H9 (cell line): ENCODE measurements around the gene KIAA1328. TPM values are rescaled to one million over a fixed set of nuclear protein-coding genes. Genes with fewer than 3 reads are reported as not detected.

ENCODE experiments used
- DNase-seq: peaks from one replicate; pipeline ENCODE4 v3.0.0-alpha.2; 2017
- H2AFZ ChIP-seq: one replicate; pipeline ENCODE4 v1.6.1; 2013; ENCODE audit warnings: mild to moderate bottlenecking, low read length, control low read depth, moderate library complexity
- H2AK5ac ChIP-seq: 2 replicates; pipeline ENCODE4 v1.6.1; 2013; ENCODE audit warnings: low read length, control low read depth, mixed read lengths; ENCODE audit not compliant: insufficient read length
- H2BK120ac ChIP-seq: one replicate; pipeline ENCODE4 v1.6.1; 2013; ENCODE audit warnings: low read depth, mild to moderate bottlenecking, low read length, control low read depth, inconsistent platforms; ENCODE audit not compliant: poor library complexity, severe bottlenecking
- H2BK12ac ChIP-seq: 2 replicates; pipeline ENCODE4 v1.6.1; 2013; ENCODE audit warnings: low read length, control low read depth, mixed read lengths, low read depth; ENCODE audit not compliant: insufficient read length
- H2BK15ac ChIP-seq: 2 replicates; pipeline ENCODE4 v1.6.1; 2013; ENCODE audit warnings: low read depth, low read length, control low read depth
- H2BK20ac ChIP-seq: one replicate; pipeline ENCODE4 v1.6.1; 2013; ENCODE audit warnings: low read depth, mild to moderate bottlenecking, low read length, control low read depth, inconsistent platforms; ENCODE audit not compliant: poor library complexity, severe bottlenecking
- H2BK5ac ChIP-seq: 2 replicates; pipeline ENCODE4 v1.6.1; 2013; ENCODE audit warnings: low read length, control low read depth, mixed read lengths; ENCODE audit not compliant: insufficient read length
- H3K14ac ChIP-seq: 2 replicates; pipeline ENCODE4 v1.6.1; 2013; ENCODE audit warnings: low read length, control low read depth; ENCODE audit not compliant: insufficient read depth
- H3K18ac ChIP-seq: 2 replicates; pipeline ENCODE4 v1.6.1; 2013; ENCODE audit warnings: low read depth, mild to moderate bottlenecking, mixed read lengths, low read length, control low read depth; ENCODE audit not compliant: insufficient read length
- H3K23ac ChIP-seq: 2 replicates; pipeline ENCODE4 v1.6.1; 2013; ENCODE audit warnings: low read length, control low read depth, mixed read lengths, low read depth; ENCODE audit not compliant: insufficient read length
- H3K23me2 ChIP-seq: 2 replicates; pipeline ENCODE4 v1.6.1; 2013; ENCODE audit warnings: low read depth, mild to moderate bottlenecking, mixed read lengths, low read length, control low read depth; ENCODE audit not compliant: insufficient read length, poor library complexity, severe bottlenecking
- H3K27ac ChIP-seq: 2 replicates; pipeline ENCODE4 v1.5.1; 2013; ENCODE audit warnings: low read length, control low read depth, mixed read lengths, low read depth; ENCODE audit not compliant: insufficient read length
- H3K27me3 ChIP-seq: 2 replicates; pipeline ENCODE4 v1.6.1; 2013; ENCODE audit warnings: low read length, control low read depth, inconsistent platforms; ENCODE audit not compliant: insufficient read depth
- H3K4ac ChIP-seq: 2 replicates; pipeline ENCODE4 v1.6.1; 2013; ENCODE audit warnings: low read depth, mild to moderate bottlenecking, control low read depth, inconsistent platforms, low read length, moderate library complexity
- H3K4me1 ChIP-seq: 2 replicates; pipeline ENCODE4 v1.6.1; 2013; ENCODE audit warnings: low read length, control low read depth, inconsistent platforms; ENCODE audit not compliant: insufficient read depth
- H3K4me2 ChIP-seq: 2 replicates; pipeline ENCODE4 v1.6.1; 2013; ENCODE audit warnings: low read length, control low read depth, mixed read lengths; ENCODE audit not compliant: insufficient read length, insufficient read depth
- H3K56ac ChIP-seq: 2 replicates; pipeline ENCODE4 v1.6.1; 2013; ENCODE audit warnings: low read depth, mild to moderate bottlenecking, mixed read lengths, low read length, control low read depth; ENCODE audit not compliant: insufficient read length
- H3K79me1 ChIP-seq: 2 replicates; pipeline ENCODE4 v1.6.1; 2013; ENCODE audit warnings: low read depth, mild to moderate bottlenecking, moderate library complexity, low read length, control low read depth, inconsistent platforms; ENCODE audit not compliant: insufficient read depth, poor library complexity, severe bottlenecking
- H3K79me2 ChIP-seq: 2 replicates; pipeline ENCODE4 v1.6.1; 2013; ENCODE audit warnings: low read length, control low read depth, inconsistent platforms; ENCODE audit not compliant: insufficient read depth
- H3K9ac ChIP-seq: 2 replicates; pipeline ENCODE4 v1.6.1; 2013; ENCODE audit warnings: low read length, control low read depth, mixed read lengths; ENCODE audit not compliant: insufficient read length; ENCODE audit errors: extremely low read depth
- H3K9me3 ChIP-seq: one replicate; pipeline ENCODE4 v1.6.1; 2013; ENCODE audit warnings: low read depth, low read length, inconsistent platforms; ENCODE audit not compliant: control insufficient read depth
- H3T11ph ChIP-seq: one replicate; pipeline ENCODE4 v1.6.1; 2013; ENCODE audit warnings: mild to moderate bottlenecking, low read length, control low read depth, inconsistent platforms
- H4K20me1 ChIP-seq: one replicate; pipeline ENCODE4 v1.6.1; 2013; ENCODE audit not compliant: control insufficient read depth, insufficient read length, insufficient read depth
- H4K5ac ChIP-seq: 2 replicates; pipeline ENCODE4 v1.6.1; 2013; ENCODE audit warnings: low read depth, mild to moderate bottlenecking, mixed read lengths, low read length, control low read depth; ENCODE audit not compliant: insufficient read length
- H4K8ac ChIP-seq: replicated peaks from 2 replicates; pipeline ENCODE4 v1.6.1; 2013; ENCODE audit warnings: low read length, control low read depth, mixed read lengths, low read depth; ENCODE audit not compliant: insufficient read length
- H4K91ac ChIP-seq: 2 replicates; pipeline ENCODE4 v1.6.1; 2013; ENCODE audit warnings: low read depth, mild to moderate bottlenecking, moderate library complexity, mixed read lengths, low read length, control low read depth; ENCODE audit not compliant: insufficient read length
- H3K27ac Mint-ChIP-seq, 3 experiments: 2 replicates in 2 of 3; 3 replicates in 1 of 3; pipeline ENCODE4 v1.8.0; 2020 to 2021; ENCODE audit warnings: mixed read lengths in 3 of 3, mild to moderate bottlenecking in 1 of 3, moderate library complexity in 1 of 3
- H3K27me3 Mint-ChIP-seq: 2 replicates; pipeline ENCODE4 v1.8.0; 2021; ENCODE audit warnings: low read depth, mild to moderate bottlenecking, moderate library complexity, mixed read lengths
- H3K36me3 Mint-ChIP-seq, 3 experiments: 2 replicates in 2 of 3; 3 replicates in 1 of 3; pipeline ENCODE4 v1.8.0; 2020 to 2021; ENCODE audit warnings: low read depth in 3 of 3, mixed read lengths in 3 of 3; ENCODE audit not compliant: insufficient read depth in 1 of 3
- H3K4me1 Mint-ChIP-seq, 2 experiments: 2 replicates each; pipeline ENCODE4 v1.8.0; 2020; ENCODE audit warnings: mixed read lengths in 2 of 2
- H3K4me3 Mint-ChIP-seq, 2 experiments: 2 replicates in 1 of 2; 3 replicates in 1 of 2; pipeline ENCODE4 v1.8.0; 2020 to 2021; ENCODE audit warnings: mild to moderate bottlenecking in 2 of 2, mixed read lengths in 2 of 2, moderate library complexity in 1 of 2
- H3K9me3 Mint-ChIP-seq, 2 experiments: 2 replicates in 1 of 2; 3 replicates in 1 of 2; pipeline ENCODE4 v1.8.0; 2020; ENCODE audit warnings: mild to moderate bottlenecking in 2 of 2, mixed read lengths in 2 of 2, moderate library complexity in 1 of 2
- CTCF ChIP-seq: fragments of 200-600 bp; sonication (generic); conservative IDR thresholded peaks from 3 replicates; pipeline ENCODE4 v1.8.0; 2021; ENCODE audit warnings: antibody characterized with exemption, mild to moderate bottlenecking
- WGBS: extraction: QIAGEN DNeasy Blood & Tissue Kit; methylation state at CpG from one replicate; pipeline ENCODE4 v1.1.7; 2013; ENCODE audit warnings: missing lambda C conversion rate, low lambda C conversion rate, mixed read lengths; ENCODE audit not compliant: insufficient read length; ENCODE audit errors: extremely low coverage; 5-methylcytosine and 5-hydroxymethylcytosine counted together
- total RNA-seq: library from RNA; stranded (reverse); gene quantifications from 2 replicates; pipeline ENCODE4 v1.2.1, GENCODE V29; 2021

Gene KIAA1328
- total RNA-seq, 1 experiment from 2014 or later = 4.9 TPM

DNA sequence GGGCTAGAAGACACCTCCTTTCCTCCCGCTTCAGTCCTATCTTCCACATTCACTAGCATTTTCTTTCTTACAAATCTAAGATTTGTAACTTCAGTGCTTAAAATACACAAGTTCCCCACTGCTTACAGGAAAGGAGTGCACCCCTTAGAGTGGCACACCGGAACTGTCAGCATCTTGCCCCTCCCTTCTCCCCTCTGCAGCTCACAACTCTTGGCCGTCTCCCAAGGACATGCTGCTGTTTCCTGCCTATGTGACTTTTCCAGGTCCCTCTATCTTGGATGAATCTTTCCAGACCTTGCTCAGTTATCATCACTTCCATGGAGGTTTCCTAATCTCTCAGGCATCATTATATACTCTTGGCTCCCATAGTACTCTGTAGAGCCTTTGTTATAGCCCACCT, 401.8 kb downstream of the KIAA1328 start:
- Histone ChIP-seq H3K79me1 (no peaks in the 10 kb centered on the region), H2AFZ (no peak overlapping the region), H3K18ac (no peak overlapping the region), H3K23ac (no peak overlapping the region), H4K20me1 (no peaks in the 10 kb centered on the region), H3K9me3 (no peaks in the 10 kb centered on the region), H3K23me2 (no peaks in the 10 kb centered on the region), H3K27me3 (no peaks in the 10 kb centered on the region), H3K56ac (no peak overlapping the region), H4K91ac (no peak overlapping the region), H2BK12ac (no peak overlapping the region), H2BK120ac (no peak overlapping the region), H2BK15ac (no peak overlapping the region), H3K27ac (no peak overlapping the region), H4K8ac (no peak overlapping the region), H3K9ac (no peak overlapping the region), H4K5ac (no peak overlapping the region), H3T11ph (no peak overlapping the region), H2BK20ac (no peak overlapping the region), H3K14ac (no peak overlapping the region), H3K79me2 (no peaks in the 10 kb centered on the region), H2AK5ac (no peak overlapping the region), H3K4me1 (no peaks in the 10 kb centered on the region), H3K4me2 (no peak overlapping the region), H2BK5ac (no peak overlapping the region), H3K4ac (no peak overlapping the region)
- peaks cover 7% of the 10 kb centered on the region for H3K27me3 Mint-ChIP-seq
- H3K4me3 Mint-ChIP-seq = no peak overlapping the region
- H3K27ac Mint-ChIP-seq = no peak overlapping the region
- no peak for DNase-seq
- H3K4me1 Mint-ChIP-seq = peaks cover 0 to 4% of the 10 kb centered on the region in 2 experiments; a peak in 2 of 4 replicates
- H3K36me3 Mint-ChIP-seq = no peaks in the 10 kb centered on the region
- TF ChIP-seq CTCF = no peak
- WGBS = no CpG with 5 or more reads among the region's 3 CpGs
- H3K9me3 Mint-ChIP-seq = no peaks in the 10 kb centered on the region
